Esophagus squamous epithelium (tissue), 5 donors: Measurements from ENCODE around the gene TSEN34. TPM values are rescaled to one million over a fixed set of nuclear protein-coding genes. Genes with fewer than 3 reads are reported as not detected.
A peak's percentile ranks its signal among the peaks of the same experiment; 100 is the strongest.

ENCODE experiments used
- DNase-seq: peaks from one replicate; lab custom pipeline; 2025; lab: John Stamatoyannopoulos, UW
- H3K27ac ChIP-seq, 4 donors: fragments of 200-600 bp; sonication (generic); one replicate each; pipeline ENCODE4 v1.5.1; 2016 to 2019; ENCODE audit warnings: mild to moderate bottlenecking in 1 of 4
- H3K27me3 ChIP-seq, 4 donors: fragments of 200-600 bp; sonication (generic); 1 replicate in 3 of 4; 2 replicates in 1 of 4; pipeline versions ENCODE4 v1.5.1 to v1.6.0; 2017 to 2021; ENCODE audit warnings: antibody characterized with exemption in 1 of 4
- H3K36me3 ChIP-seq, 3 donors: fragments of 200-600 bp; sonication (generic); one replicate each; pipeline ENCODE4 v1.5.1; 2016 to 2019
- H3K4me1 ChIP-seq, 3 donors: fragments of 200-600 bp; sonication (generic); one replicate each; pipeline ENCODE4 v1.5.1; 2017 to 2019
- H3K4me3 ChIP-seq, 4 donors: fragments of 200-600 bp; sonication (generic); 1 replicate in 3 of 4; 2 replicates in 1 of 4; pipeline ENCODE4 v1.5.1; 2016 to 2019; ENCODE audit warnings: mild to moderate bottlenecking in 2 of 4, moderate library complexity in 1 of 4
- H3K9me3 ChIP-seq, 3 donors: fragments of 200-600 bp; sonication (generic); one replicate each; pipeline ENCODE4 v1.5.1; 2016 to 2019
- POLR2A ChIP-seq, 4 donors: fragments of 450-650 bp; IDR thresholded peaks; one replicate each; pipeline ENCODE4 v1.6.1; 2017; ENCODE audit warnings: antibody characterized with exemption in 4 of 4, mild to moderate bottlenecking in 4 of 4, moderate library complexity in 3 of 4
- WGBS, 2 donors: methylation state at CpG; one replicate each; pipeline ENCODE4 v1.1.5; 2018; 5-methylcytosine and 5-hydroxymethylcytosine counted together
- intact Hi-C: fragments of 100-400 bp; cut with DNase I; formaldehyde crosslinking; loops from one replicate; pipeline ENCODE4 v1.15.0; 2022
- total RNA-seq, 4 donors: library from RNA; depleted of rRNA; stranded (reverse); fragments of >200 nt; gene quantifications; one replicate each; pipeline ENCODE4 v1.1.0, GENCODE V29; 2016
- TF ChIP-seq, protein P1 (sequence below), 6 experiments: fragments of 450-650 bp in 4 of 6; fragments of 200-600 bp in 2 of 6; sonication (generic) in 2 of 6; IDR thresholded peaks; one replicate each; pipeline ENCODE4 v1.5.1; 2016 to 2019; ENCODE audit warnings: antibody characterized with exemption in 6 of 6, mild to moderate bottlenecking in 4 of 6, moderate library complexity in 4 of 6
- donor health status: DM: yes; HTN: yes; CAD: no.

TSEN34 gene
- total RNA-seq, 4 donors from 2014 or later, result 56.1 to 70.9 (median 64.4) TPM

DNA sequence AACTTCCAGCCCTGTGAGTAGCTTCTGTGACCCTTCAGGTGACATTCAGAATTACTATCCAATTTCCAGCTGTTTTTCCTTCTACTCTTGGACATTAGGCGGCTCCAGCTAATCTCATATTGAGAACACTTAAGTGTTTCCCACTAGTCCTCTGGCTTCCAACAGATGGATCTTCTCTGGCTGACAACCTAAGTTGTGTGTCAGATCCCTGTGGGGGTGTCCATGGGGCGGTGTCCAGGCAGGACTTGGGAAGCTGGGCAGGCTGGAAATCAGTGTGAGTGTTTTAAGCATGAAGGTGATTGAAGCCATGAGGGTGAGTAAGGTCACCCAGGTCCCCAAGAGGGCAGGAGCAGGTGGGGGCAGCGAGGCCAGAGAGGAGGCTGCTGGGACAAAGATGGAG is 43.4 kb upstream of the TSEN34 start:
- whole genome bisulfite sequencing, 2 donors, result 79% methylated on average over 2 of the region's 3 CpGs
- intact Hi-C loops, result no loop called here
- DNase-seq, result no peak
- Histone ChIP-seq H3K27ac (peak overlapping the region in 2 of 4 donors; percentile 55 to 65), H3K4me3 (no peak overlapping the region), H3K27me3 (no peaks in the 10 kb centered on the region), H3K4me1 (peaks cover 0 to 16% (median 0%) of the 10 kb centered on the region in 3 donors), H3K36me3 (peaks cover 73 to 100% (median 92%) of the 10 kb centered on the region in 3 donors), H3K9me3 (no peaks in the 10 kb centered on the region)
- TF ChIP-seq, protein P1, sequence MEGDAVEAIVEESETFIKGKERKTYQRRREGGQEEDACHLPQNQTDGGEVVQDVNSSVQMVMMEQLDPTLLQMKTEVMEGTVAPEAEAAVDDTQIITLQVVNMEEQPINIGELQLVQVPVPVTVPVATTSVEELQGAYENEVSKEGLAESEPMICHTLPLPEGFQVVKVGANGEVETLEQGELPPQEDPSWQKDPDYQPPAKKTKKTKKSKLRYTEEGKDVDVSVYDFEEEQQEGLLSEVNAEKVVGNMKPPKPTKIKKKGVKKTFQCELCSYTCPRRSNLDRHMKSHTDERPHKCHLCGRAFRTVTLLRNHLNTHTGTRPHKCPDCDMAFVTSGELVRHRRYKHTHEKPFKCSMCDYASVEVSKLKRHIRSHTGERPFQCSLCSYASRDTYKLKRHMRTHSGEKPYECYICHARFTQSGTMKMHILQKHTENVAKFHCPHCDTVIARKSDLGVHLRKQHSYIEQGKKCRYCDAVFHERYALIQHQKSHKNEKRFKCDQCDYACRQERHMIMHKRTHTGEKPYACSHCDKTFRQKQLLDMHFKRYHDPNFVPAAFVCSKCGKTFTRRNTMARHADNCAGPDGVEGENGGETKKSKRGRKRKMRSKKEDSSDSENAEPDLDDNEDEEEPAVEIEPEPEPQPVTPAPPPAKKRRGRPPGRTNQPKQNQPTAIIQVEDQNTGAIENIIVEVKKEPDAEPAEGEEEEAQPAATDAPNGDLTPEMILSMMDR (IDR thresholded peaks at IDR 0.05), result no peak
- no peak for TF ChIP-seq POLR2A (IDR thresholded peaks at IDR 0.05)

DNA sequence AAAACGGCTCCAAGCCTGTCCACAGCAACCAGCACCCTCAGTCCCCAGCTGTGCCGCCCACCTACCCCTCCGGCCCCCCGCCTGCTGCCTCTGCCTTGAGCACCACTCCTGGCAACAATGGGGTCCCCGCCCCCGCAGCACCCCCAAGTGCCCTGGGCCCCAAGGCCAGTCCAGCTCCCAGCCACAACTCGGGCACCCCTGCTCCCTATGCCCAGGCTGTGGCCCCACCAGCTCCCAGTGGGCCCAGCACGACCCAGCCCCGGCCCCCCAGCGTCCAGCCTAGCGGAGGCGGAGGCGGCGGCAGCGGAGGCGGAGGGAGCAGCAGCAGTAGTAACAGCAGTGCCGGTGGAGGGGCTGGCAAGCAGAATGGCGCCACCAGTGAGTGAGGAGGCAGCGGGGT is 43.0 kb upstream of the TSEN34 start:
- WGBS, 2 donors, result 93% methylated on average over 3 of the region's 19 CpGs; no CpG with 5 or more reads in 1 of the 2 donors
- H3K27ac ChIP-seq, result peak overlapping the region in 2 of 4 donors; percentile 36 to 65
- DNase-seq, result no peak

DNA sequence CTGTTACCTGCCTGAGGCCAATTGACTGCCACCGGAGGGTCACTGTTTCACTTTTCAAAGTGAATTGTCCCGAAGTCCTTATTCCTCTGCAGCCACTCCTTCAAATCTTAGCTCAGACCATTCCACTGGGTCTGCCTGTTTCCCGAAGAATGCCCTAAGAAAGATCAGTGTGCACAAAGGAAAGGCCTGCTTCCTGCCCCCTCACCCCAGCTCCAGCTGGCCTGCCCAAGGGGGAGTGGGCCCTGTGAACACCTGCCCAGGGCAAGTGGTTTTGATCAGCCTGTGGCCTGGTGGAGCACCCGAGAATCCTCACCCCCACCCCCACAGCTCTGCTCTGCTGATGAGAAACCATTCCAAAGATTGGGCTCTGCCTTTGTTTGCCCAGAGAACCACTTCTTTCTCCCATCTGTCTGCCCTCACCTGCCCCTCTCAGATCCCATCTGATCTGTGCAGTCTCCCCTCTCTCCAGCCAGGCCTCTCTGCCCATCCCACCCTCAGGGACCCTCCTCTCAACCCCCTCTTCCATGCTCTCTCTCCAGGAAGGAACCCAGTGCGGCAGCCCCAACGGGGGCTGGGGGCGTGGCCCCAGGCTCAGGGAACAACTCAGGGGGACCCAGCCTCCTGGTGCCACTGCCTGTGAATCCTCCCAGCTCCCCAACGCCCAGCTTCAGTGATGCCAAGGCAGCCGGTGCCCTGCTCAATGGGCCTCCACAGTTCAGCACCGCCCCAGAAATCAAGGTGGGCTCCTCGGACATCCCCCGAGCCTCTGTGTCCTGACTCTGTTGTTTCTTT is 41.9 kb upstream of the TSEN34 start:
- 82 to 86% methylated on average over 8 to 9 of the region's 12 CpGs for WGBS, 2 donors
- no peak overlapping the region for H3K27ac ChIP-seq
- no peaks in the 10 kb centered on the region for H3K27me3 ChIP-seq
- H3K9me3 ChIP-seq, result no peaks in the 10 kb centered on the region
- peaks cover 76 to 100% (median 90%) of the 10 kb centered on the region in 3 donors for H3K36me3 ChIP-seq
- peaks cover 0 to 27% (median 0%) of the 10 kb centered on the region in 3 donors for H3K4me1 ChIP-seq
- no peak overlapping the region for H3K4me3 ChIP-seq
- no peak for TF ChIP-seq POLR2A (IDR thresholded peaks at IDR 0.05)
- TF ChIP-seq, protein P1 (IDR thresholded peaks at IDR 0.05), result no peak
- intact Hi-C loops, result no loop called here
- no peak for DNase-seq

More for the DNA sequence above, 43.0 kb upstream of the TSEN34 start:
- TF ChIP-seq POLR2A (IDR thresholded peaks at IDR 0.05), result no peak
- TF ChIP-seq, protein P1 (IDR thresholded peaks at IDR 0.05), result no peak
- Histone ChIP-seq H3K27me3 (no peaks in the 10 kb centered on the region), H3K36me3 (peaks cover 76 to 100% (median 92%) of the 10 kb centered on the region in 3 donors), H3K9me3 (no peaks in the 10 kb centered on the region), H3K4me3 (no peak overlapping the region), H3K4me1 (peaks cover 0 to 20% (median 0%) of the 10 kb centered on the region in 3 donors)
- intact Hi-C loops, result no loop called here

GRCh38 chr19:54151362-54152035 is 39.6 kb upstream of the TSEN34 start:
- H3K27ac ChIP-seq, result no peak overlapping the region
- H3K36me3 ChIP-seq, result peaks cover 77 to 100% (median 90%) of the 10 kb centered on the region in 3 donors
- DNase-seq, result no peak
- 78 to 80% methylated on average over 16 to 23 of the region's 23 CpGs for WGBS, 2 donors
- intact Hi-C loops, result no loop called here
- H3K27me3 ChIP-seq, result no peaks in the 10 kb centered on the region
- peaks cover 0 to 34% (median 0%) of the 10 kb centered on the region in 3 donors for H3K4me1 ChIP-seq
- H3K9me3 ChIP-seq, result no peaks in the 10 kb centered on the region
- TF ChIP-seq, protein P1 (IDR thresholded peaks at IDR 0.05), result no peak
- TF ChIP-seq POLR2A (IDR thresholded peaks at IDR 0.05), result no peak
- H3K4me3 ChIP-seq, result no peak overlapping the region

- peaks cover 0 to 36% (median 0%) of the 10 kb centered on the region in 3 donors for H3K4me1 ChIP-seq
- TF ChIP-seq, protein P1 (IDR thresholded peaks at IDR 0.05), result no peak
- peaks cover 73 to 100% (median 90%) of the 10 kb centered on the region in 3 donors for H3K36me3 ChIP-seq
- no peak for DNase-seq
- H3K9me3 ChIP-seq, result no peaks in the 10 kb centered on the region
- intact Hi-C loops, result no loop called here
- H3K27ac ChIP-seq, result no peak overlapping the region
- no peak overlapping the region for H3K4me3 ChIP-seq
- 90% methylated on average over 4 of the region's 12 CpGs; no CpG with 5 or more reads in 1 of the 2 donors for WGBS, 2 donors
- no peaks in the 10 kb centered on the region for H3K27me3 ChIP-seq
Observed at GRCh38 chr19:54152267-54152666, 38.8 kb upstream of the TSEN34 start.
